ENCODE data around the gene GBA2.

GRCh38 chr9:35743452-35743851, 5.6 kb downstream of the GBA2 start:
- TF ChIP-seq POLR2A (IDR thresholded peaks at IDR 0.05) (no peak), CTCF (IDR thresholded peaks at IDR 0.05) (no peak)
